HepG2 (cell line): ENCODE results near the gene NME4. TPM values are rescaled to one million over a fixed set of nuclear protein-coding genes. Genes with fewer than 3 reads are reported as not detected.
A peak's percentile ranks its signal among the peaks of the same experiment; 100 is the strongest.

ENCODE experiments used
- MYC ChIP-seq: sonication (generic); formaldehyde crosslinking; IDR thresholded peaks from 2 replicates; pipeline ENCODE4 v1.9.0; 2021; ENCODE audit warnings: missing genetic modification reagents, borderline replicate concordance
- TBX3 ChIP-seq: fragments of 450-650 bp; IDR thresholded peaks from 2 replicates; pipeline ENCODE4 v1.6.1; 2017; ENCODE audit warnings: antibody characterized with exemption, mild to moderate bottlenecking, inconsistent platforms, borderline replicate concordance
- ZBTB21 ChIP-seq: sonication (generic); formaldehyde crosslinking; IDR thresholded peaks from 2 replicates; pipeline ENCODE4 v1.4.0; 2020; ENCODE audit warnings: missing genetic modification reagents
- ZMYM3 ChIP-seq: sonication (generic); formaldehyde crosslinking; IDR thresholded peaks from 2 replicates; pipeline ENCODE4 v1.5.1; 2020; ENCODE audit warnings: mild to moderate bottlenecking, missing genetic modification reagents
- ZNF468 ChIP-seq: sonication (generic); formaldehyde crosslinking; IDR thresholded peaks from 2 replicates; pipeline ENCODE4 v1.8.0; 2022; ENCODE audit warnings: mild to moderate bottlenecking, moderate library complexity, missing genetic modification reagents
- polyA plus RNA-seq, 8 experiments: library from polyadenylated mRNA; depleted of rRNA in 3 of 8; stranded (reverse) in 7 of 8; unstranded in 1 of 8; fragments of >200 nt; fragmentation: Illumina TruSeq in 4 of 8; extraction: Trizol in 4 of 8; gene quantifications; 2 replicates each; pipeline versions ENCODE4 v1.2.1 to v1.2.3, GENCODE V29; 2011 to 2016; ENCODE audit warnings: low read depth in 4 of 8, missing spikeins in 1 of 8, mixed read lengths in 1 of 8; ENCODE audit not compliant: insufficient read depth in 1 of 8
- total RNA-seq, 5 experiments: library from RNA; depleted of rRNA; stranded (reverse); fragments of >200 nt; fragmentation: Illumina TruSeq; extraction: Trizol; gene quantifications; 2 replicates each; pipeline ENCODE4 v1.2.3, GENCODE V29; 2016; ENCODE audit warnings: low read depth in 1 of 5
- TF ChIP-seq, protein P1 (sequence below): IDR thresholded peaks from 2 replicates; pipeline ENCODE4 v1.6.1; 2016; ENCODE audit warnings: low read depth, missing genetic modification reagents, missing compliant biosample characterization
- TF ChIP-seq, protein P2 (sequence below): sonication (generic); formaldehyde crosslinking; conservative IDR thresholded peaks from 2 replicates; pipeline ENCODE4 v1.4.0; 2020; ENCODE audit warnings: missing genetic modification reagents
- TF ChIP-seq, protein P3 (sequence below): sonication (generic); formaldehyde crosslinking; IDR thresholded peaks from 2 replicates; pipeline ENCODE4 v1.4.0; 2020; ENCODE audit warnings: mild to moderate bottlenecking, missing genetic modification reagents, borderline replicate concordance
- TF ChIP-seq, protein P4 (sequence below): sonication (generic); formaldehyde crosslinking; IDR thresholded peaks from 2 replicates; pipeline ENCODE4 v1.5.0; 2020; ENCODE audit warnings: mild to moderate bottlenecking, missing genetic modification reagents
- TF ChIP-seq, protein P5 (sequence below): sonication (generic); formaldehyde crosslinking; IDR thresholded peaks from 2 replicates; pipeline ENCODE4 v1.4.0; 2020; ENCODE audit warnings: missing genetic modification reagents

The NME4 gene
- total and polyA plus RNA-seq, 2 of the 13 experiments (the other 11 are each of a cell fraction or from before 2014, with no cell fraction given) = 121 to 263 TPM

DNA sequence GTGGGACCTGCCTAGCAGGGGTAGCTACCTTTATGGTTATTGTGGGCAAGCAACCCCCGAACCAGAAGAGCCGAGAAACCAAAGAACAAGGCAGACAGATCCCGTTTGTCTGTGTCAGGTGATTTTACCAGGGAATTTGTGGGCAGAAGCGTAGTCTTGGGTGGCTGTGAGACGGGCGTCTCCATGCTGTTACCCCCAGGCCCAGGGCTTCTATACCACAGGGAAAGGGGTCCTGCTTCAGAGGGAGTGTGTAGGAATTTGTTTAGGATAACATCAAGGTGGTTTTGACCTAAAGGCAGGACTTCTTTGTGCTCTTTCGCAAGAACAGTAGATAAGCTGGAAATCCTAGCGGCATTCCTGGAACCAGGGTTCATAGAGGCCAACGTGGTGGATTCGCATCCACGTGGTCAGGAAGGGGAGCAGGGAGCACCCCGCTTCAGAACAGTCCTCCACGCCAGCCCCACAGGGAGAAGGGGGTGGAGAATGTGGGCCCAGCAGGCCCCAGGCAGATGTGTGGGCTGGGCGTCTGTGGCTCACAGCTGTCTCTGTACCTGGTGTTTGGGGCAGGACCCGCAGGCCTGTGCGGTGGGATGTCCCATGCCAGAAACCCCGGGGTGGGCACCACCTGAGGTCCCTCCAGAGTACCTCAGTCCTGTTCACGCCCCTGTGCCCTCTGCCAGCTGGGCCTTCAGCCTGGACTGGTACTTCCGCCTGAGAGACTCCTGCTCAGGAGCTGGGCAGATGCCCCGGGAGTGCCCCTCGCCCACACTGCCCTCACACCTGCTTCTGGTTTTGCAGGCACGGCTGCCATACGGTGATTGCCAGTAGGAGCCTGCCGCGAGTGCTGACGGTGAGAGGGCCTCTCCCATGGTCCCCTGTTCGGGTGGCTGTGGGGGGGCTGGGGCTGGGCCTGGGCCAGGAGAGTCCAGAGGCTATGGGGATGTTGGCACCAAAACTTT lies 8.8 kb downstream of the NME4 start (continued):
- TF ChIP-seq, protein P1, sequence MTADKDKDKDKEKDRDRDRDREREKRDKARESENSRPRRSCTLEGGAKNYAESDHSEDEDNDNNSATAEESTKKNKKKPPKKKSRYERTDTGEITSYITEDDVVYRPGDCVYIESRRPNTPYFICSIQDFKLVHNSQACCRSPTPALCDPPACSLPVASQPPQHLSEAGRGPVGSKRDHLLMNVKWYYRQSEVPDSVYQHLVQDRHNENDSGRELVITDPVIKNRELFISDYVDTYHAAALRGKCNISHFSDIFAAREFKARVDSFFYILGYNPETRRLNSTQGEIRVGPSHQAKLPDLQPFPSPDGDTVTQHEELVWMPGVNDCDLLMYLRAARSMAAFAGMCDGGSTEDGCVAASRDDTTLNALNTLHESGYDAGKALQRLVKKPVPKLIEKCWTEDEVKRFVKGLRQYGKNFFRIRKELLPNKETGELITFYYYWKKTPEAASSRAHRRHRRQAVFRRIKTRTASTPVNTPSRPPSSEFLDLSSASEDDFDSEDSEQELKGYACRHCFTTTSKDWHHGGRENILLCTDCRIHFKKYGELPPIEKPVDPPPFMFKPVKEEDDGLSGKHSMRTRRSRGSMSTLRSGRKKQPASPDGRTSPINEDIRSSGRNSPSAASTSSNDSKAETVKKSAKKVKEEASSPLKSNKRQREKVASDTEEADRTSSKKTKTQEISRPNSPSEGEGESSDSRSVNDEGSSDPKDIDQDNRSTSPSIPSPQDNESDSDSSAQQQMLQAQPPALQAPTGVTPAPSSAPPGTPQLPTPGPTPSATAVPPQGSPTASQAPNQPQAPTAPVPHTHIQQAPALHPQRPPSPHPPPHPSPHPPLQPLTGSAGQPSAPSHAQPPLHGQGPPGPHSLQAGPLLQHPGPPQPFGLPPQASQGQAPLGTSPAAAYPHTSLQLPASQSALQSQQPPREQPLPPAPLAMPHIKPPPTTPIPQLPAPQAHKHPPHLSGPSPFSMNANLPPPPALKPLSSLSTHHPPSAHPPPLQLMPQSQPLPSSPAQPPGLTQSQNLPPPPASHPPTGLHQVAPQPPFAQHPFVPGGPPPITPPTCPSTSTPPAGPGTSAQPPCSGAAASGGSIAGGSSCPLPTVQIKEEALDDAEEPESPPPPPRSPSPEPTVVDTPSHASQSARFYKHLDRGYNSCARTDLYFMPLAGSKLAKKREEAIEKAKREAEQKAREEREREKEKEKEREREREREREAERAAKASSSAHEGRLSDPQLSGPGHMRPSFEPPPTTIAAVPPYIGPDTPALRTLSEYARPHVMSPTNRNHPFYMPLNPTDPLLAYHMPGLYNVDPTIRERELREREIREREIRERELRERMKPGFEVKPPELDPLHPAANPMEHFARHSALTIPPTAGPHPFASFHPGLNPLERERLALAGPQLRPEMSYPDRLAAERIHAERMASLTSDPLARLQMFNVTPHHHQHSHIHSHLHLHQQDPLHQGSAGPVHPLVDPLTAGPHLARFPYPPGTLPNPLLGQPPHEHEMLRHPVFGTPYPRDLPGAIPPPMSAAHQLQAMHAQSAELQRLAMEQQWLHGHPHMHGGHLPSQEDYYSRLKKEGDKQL (CRISPR knock-in tag) = peak; percentile 82
- TF ChIP-seq, protein P2, sequence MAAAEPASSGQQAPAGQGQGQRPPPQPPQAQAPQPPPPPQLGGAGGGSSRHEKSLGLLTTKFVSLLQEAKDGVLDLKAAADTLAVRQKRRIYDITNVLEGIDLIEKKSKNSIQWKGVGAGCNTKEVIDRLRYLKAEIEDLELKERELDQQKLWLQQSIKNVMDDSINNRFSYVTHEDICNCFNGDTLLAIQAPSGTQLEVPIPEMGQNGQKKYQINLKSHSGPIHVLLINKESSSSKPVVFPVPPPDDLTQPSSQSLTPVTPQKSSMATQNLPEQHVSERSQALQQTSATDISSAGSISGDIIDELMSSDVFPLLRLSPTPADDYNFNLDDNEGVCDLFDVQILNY (CRISPR knock-in tag) = no peak
- TF ChIP-seq, protein P3, sequence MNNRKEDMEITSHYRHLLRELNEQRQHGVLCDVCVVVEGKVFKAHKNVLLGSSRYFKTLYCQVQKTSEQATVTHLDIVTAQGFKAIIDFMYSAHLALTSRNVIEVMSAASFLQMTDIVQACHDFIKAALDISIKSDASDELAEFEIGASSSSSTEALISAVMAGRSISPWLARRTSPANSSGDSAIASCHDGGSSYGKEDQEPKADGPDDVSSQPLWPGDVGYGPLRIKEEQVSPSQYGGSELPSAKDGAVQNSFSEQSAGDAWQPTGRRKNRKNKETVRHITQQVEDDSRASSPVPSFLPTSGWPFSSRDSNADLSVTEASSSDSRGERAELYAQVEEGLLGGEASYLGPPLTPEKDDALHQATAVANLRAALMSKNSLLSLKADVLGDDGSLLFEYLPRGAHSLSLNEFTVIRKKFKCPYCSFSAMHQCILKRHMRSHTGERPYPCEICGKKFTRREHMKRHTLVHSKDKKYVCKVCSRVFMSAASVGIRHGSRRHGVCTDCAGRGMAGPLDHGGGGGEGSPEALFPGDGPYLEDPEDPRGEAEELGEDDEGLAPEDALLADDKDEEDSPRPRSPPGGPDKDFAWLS = peak; percentile 89
- TF ChIP-seq ZBTB21 = no peak; the same call in 1 of the 2 replicates
- peak; percentile 44; the same call in 1 of the 2 replicates for TF ChIP-seq ZMYM3 (CRISPR knock-in tag)
- TF ChIP-seq, protein P4, sequence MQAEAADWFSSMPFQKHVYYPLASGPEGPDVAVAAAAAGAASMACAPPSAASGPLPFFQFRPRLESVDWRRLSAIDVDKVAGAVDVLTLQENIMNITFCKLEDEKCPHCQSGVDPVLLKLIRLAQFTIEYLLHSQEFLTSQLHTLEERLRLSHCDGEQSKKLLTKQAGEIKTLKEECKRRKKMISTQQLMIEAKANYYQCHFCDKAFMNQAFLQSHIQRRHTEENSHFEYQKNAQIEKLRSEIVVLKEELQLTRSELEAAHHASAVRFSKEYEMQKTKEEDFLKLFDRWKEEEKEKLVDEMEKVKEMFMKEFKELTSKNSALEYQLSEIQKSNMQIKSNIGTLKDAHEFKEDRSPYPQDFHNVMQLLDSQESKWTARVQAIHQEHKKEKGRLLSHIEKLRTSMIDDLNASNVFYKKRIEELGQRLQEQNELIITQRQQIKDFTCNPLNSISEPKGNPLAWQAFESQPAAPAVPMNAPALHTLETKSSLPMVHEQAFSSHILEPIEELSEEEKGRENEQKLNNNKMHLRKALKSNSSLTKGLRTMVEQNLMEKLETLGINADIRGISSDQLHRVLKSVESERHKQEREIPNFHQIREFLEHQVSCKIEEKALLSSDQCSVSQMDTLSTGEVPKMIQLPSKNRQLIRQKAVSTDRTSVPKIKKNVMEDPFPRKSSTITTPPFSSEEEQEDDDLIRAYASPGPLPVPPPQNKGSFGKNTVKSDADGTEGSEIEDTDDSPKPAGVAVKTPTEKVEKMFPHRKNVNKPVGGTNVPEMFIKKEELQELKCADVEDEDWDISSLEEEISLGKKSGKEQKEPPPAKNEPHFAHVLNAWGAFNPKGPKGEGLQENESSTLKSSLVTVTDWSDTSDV (CRISPR knock-in tag) = no peak
- TF ChIP-seq, protein P5, sequence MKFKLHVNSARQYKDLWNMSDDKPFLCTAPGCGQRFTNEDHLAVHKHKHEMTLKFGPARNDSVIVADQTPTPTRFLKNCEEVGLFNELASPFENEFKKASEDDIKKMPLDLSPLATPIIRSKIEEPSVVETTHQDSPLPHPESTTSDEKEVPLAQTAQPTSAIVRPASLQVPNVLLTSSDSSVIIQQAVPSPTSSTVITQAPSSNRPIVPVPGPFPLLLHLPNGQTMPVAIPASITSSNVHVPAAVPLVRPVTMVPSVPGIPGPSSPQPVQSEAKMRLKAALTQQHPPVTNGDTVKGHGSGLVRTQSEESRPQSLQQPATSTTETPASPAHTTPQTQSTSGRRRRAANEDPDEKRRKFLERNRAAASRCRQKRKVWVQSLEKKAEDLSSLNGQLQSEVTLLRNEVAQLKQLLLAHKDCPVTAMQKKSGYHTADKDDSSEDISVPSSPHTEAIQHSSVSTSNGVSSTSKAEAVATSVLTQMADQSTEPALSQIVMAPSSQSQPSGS (CRISPR knock-in tag) = peak; percentile 73; the same call in 1 of the 2 replicates
- 0 out of 2 replicates have a peak, but pooled peaks have one; percentile 19 for TF ChIP-seq TBX3
- 0 out of 2 replicates have a peak, but pooled peaks have one; percentile 22 for TF ChIP-seq ZNF468 (CRISPR knock-in tag)
- peak; percentile 99 for TF ChIP-seq MYC (CRISPR knock-in tag)
